ENCODE measurements around the gene PEX7.

DNA sequence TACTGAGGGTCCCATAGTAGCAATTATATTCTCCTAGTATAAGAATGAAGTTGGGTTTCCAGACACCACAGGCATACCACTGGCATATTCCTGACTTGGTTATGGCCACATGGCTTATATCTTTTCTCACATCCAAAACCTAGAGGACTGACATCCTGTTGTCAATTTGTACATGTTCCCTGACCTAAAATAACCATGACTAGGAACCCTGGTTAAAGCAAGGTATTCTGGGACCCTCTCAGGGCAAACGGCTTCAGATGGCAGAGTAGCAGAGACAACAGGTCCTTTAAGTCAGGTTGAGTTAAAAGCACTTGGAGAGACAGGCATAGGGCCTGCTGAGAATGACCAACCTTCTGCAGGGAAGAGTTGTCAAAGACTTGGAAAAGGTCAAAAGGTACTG, 42.7 kb upstream of the PEX7 start:
- TF ChIP-seq POLR2AphosphoS5 (IDR thresholded peaks at IDR 0.05; ENCODE audit: insufficient read depth in 1 of 2, low read depth in 1 of 2) (no peak), POLR2A (IDR thresholded peaks at IDR 0.05) (no peak)

Data from vagina (tissue), 2 donors.